HG03565 (cell line): Measurements from ENCODE around the gene ZSWIM7.

Source experiments
- ATAC-seq: cut with Tn5 transposase; IDR thresholded peaks from one replicate; pipeline ENCODE4 v1.9.1; 2021; ENCODE audit warnings: mild to moderate bottlenecking, moderate library complexity; ENCODE audit not compliant: unreplicated experiment

The ZSWIM7 gene, protein sequence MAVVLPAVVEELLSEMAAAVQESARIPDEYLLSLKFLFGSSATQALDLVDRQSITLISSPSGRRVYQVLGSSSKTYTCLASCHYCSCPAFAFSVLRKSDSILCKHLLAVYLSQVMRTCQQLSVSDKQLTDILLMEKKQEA

GRCh38 chr17:15999141-15999973 lies at the start of gene ZSWIM7, which contains the start of gene TTC19:
Gene ZSWIM7 (minus strand): TSS chr17:15999704. CDS start chr17:15999594, 110 bp downstream.
Gene TTC19 (plus strand): TSS chr17:15999824. CDS start chr17:15999849, 25 bp downstream.
- peak; percentile 92 for ATAC-seq

GRCh38 chr17:16048811-16049449 lies 49.4 kb upstream of the ZSWIM7 start:
- no peak for ATAC-seq

- ATAC-seq, result no peak
Measured at GRCh38 chr17:16046966-16047365, 47.5 kb upstream of the ZSWIM7 start.

GRCh38 chr17:16044487-16044886 lies 45.0 kb upstream of the ZSWIM7 start:
- no peak for ATAC-seq

DNA sequence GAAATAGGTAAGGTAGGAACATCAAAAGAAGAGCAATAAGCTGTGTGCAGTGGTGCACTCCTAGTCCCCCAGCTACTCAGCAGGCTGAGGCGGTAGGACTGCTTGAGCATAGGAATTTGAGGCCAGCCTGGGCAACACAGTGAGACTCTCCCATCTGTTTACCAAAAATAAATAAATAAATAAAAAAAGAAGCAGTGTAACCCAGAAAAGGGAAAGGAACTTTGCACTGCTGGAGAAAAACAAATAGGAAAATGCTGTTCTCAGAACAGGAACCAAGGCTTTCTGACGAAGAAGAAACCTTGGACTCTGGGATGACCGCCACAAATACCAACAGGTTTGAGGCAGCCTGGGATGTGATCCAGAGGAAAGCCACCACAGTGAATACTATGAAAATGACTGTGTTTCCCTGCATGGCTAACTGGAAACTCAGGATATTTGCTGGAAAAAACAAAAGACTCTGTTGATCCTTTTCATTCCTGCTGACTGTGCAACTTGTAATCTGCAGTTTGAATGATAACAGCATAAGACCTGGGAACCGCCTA lies 41.3 kb upstream of the ZSWIM7 start:
- ATAC-seq, result no peak

- ATAC-seq, result no peak
Measured at GRCh38 chr17:16037636-16038035, 38.1 kb upstream of the ZSWIM7 start.

DNA sequence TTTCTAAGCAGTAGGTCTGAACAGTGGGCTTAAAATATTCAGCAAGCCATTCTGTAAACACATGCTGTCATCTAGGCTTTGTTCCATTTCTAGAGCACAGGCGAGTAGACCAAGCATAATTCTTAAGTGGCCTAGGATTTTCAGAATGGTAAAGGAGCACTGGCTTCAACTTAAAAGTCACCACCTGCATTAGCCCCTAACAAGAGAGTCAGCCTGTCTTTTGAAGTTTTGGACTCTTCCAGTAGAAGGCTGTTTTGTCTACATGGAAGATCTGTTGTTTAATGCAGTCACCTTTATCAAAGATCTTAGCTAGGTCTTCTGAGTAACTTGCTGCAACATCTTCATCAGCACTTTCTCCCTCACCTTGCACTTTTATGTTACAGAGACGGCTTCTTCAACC lies 36.8 kb upstream of the ZSWIM7 start:
- no peak for ATAC-seq

GRCh38 chr17:16033729-16034349 lies 34.3 kb upstream of the ZSWIM7 start:
- ATAC-seq, result no peak

DNA sequence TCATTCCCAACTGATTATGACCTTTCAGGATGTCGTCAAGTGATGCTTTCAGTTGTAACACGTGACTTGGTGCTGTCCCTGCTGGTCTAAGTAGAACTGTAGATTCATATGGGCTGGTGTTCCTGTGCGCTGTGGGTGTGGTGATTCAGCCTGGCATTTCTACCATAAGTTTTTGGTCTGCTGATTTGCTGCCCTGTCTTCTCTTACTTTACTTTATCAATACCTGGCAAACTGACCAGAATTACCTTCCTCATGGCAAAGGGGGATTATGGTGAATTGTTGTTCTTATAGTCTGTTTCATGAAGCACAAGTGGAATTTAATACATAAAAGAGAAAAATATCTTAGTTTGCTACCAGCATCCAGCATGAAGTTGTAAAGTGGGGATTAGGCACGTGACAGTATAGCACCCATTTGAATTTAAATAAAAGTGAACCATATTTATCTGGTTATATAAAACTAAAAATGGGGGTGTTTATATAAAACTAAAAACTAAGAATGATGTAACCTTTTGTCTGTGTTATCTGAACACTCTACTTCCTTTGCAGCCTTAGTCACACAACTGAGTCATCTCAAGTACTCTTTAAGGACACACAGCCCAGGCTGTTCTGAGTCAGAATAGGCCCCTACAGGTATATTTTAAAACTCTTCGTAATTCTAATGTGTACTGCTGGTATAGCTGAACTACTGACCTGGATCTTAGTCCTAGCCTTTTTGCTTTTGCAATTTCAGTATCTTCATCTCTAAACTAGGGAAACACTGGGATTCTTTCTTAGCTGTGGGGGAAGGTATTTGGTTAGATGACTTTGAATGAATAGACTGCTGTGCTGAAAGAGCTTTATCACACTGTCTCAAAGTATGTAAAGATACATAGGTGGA lies 28.4 kb upstream of the ZSWIM7 start:
- ATAC-seq, result peak; percentile 92

DNA sequence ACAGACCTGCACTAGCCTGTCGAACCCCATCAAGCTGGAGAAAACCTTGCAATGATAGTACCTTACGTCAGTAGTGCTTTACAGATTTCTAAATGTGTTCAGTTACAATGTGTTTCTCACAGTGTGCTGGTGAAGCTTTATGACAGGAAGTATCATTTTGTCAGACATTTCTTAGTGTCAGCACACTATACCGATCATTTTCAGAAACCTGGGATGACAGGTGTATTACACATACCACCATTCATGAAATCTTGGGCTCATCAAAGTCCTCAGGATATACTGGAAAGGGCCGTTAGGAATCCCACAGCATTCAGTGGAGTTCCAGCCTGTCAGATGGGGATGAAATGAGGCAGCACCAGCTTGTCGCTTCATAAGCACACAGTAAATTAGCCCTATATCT lies 27.4 kb upstream of the ZSWIM7 start:
- no peak for ATAC-seq

- ATAC-seq, result no peak
Measured at GRCh38 chr17:16025202-16025601, 25.7 kb upstream of the ZSWIM7 start.

DNA sequence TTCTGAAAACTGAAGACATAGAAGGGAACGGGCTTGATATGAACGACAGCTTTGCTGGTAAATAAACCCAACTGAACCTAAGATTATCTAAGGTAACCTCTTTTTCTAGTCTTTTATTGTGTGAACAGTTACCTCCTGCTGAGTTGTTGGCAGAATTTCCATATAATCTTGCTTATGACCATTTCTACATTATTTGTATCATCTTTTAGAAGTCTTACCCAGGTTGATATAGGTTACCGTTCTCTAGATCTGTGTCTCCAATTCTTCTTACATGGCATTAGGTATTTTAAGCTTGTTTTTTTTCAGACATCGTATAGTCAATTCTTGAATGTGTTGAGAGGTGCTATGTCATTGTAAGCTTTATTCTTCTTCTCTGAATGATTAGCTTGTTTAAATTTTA lies 24.4 kb upstream of the ZSWIM7 start:
- no peak for ATAC-seq

DNA sequence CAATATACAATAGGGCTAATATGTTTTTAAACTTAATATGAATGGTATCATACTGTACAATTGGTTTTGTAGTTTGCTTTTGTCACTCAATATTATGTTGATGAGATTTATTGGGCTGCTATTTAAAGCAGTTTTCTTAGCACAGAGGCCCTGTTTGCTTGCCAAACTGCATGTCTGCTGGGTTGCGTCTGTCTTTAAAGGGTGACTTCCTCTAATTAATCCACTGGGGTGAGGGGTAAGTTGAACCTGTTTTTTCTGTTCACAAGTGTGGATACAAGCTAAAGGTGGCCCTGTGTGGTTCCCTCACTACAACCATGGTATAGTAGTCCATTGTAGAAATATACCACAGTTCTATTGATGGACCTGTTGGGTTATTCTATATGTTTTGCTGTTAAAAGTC lies 19.8 kb upstream of the ZSWIM7 start:
- ATAC-seq, result no peak

- no peak for ATAC-seq
Measured at GRCh38 chr17:16013943-16014407, 14.5 kb upstream of the ZSWIM7 start.

DNA sequence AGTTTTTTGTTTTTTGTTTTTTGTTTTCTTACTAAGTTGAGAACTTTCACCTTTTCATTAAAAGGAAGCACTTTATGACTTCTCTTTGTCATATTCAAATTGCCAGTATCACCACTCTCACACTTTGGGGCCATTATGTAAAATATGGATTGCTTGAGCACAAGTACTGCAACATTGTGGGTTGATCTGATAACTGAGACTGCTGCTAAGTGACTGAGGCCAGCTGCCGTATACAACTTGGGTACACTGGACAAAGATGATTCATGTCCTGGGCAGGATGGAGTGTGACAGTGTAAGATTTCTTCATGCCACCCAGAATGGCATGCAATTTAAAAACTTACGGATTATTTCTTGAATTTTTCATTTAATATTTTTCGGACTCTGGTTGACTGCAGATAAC lies 7.9 kb upstream of the ZSWIM7 start:
- ATAC-seq, result no peak

DNA sequence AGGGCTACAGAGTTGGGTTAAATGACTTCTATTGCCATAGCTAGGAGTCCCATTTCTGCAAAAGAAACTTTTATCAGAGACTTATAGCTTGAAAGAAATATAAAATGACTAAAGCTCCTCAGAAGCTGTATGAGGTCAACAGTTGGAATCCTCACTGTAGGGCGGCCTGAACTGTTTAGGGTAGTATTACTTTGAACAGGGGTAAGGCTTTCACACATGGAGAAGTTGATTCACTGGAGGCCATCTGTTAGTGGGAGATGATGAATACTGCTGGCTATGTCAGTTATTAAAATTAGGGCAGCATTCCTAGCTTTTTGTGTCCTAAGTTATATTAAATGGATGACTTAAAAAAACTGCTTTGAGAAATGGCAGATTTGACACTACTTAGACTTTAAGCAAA lies 6.1 kb upstream of the ZSWIM7 start:
- no peak for ATAC-seq

DNA sequence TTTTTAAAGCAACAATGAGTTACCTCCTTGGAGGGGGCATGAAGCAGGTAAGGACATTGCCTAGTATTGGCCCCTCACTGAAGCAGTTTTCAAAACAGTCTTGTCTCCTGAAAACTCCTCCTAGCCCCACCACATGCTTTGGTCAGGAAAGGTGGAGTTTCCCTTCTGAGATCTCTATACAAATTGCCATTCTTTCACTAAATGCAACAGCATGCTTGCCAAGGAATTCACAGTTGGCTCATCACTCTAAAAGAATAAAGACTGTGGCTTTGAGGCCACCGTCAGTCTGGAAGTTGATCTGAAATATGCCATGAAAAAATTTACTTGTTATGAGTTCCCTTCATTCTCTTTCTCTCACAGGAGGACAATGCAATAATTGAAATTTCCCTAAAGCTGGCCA lies 4.3 kb upstream of the ZSWIM7 start:
- ATAC-seq, result no peak

- ATAC-seq, result no peak
Measured at GRCh38 chr17:16002708-16003260, 3.3 kb upstream of the ZSWIM7 start.

DNA sequence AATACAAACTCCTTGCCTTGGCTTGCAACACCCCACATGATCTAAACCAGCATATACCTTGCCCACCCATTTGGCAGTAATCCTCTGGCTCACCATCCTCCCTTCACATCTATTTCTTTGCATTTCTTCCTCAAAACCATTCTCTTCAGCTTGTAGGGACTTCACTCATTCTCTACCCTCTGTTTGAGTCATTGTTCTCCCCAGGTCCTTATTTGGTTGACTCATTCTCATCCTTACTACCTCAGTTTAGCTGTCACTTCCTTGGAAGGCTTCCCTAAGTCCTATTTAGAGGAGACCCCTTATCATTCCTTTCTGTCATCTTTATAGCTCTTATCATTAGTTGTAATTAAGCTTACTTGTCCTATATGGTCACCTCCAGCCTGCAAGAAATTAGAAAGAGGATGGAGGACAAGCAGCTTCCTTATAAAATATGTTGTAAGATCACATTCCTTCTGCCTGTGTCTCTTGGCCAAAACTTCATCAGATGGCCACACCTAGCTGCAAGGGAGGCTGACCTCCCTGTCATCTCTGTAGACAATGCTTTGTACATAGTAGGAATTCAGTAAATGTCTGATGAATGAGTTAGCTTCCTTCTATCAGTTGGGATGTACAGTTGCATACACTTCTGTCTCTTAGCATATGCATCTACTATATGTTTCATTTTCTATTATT lies 1.9 kb upstream of the ZSWIM7 start:
- ATAC-seq, result no peak
